OCI-LY1 (cell line): Measurements from ENCODE around the gene FAXDC2.

Source experiments
- CTCF ChIP-seq: fragments of 200-600 bp; sonication (generic), shearing (Covaris generic); IDR thresholded peaks from 2 replicates; pipeline ENCODE4 v1.5.1; 2017; ENCODE audit warnings: mild to moderate bottlenecking, antibody characterized with exemption, low read length, moderate library complexity, mixed read lengths
- EZH2 ChIP-seq: fragments of 200-600 bp; sonication (generic), shearing (Covaris generic); IDR thresholded peaks from 2 replicates; pipeline ENCODE4 v1.8.0; 2017; ENCODE audit warnings: borderline replicate concordance, mixed run types, mild to moderate bottlenecking, antibody characterized with exemption, low read length, moderate library complexity, mixed read lengths

GRCh38 chr5:154795235-154795596 lies 55.2 kb downstream of the FAXDC2 start:
- TF ChIP-seq CTCF (no peak), EZH2 (no peak)
